Embryonic facial prominence (tissue), 1 donor: ENCODE data around the gene TCEANC.
"Not testable (repeated sequence)": the region's sequence is repeated elsewhere in the genome, so short reads cannot be mapped to it uniquely, and the experiment has no call there.

Source experiments
- DNase-seq: peaks from one replicate; pipeline ENCODE4 v3.0.0-alpha.2; 2016; ENCODE audit errors: extremely low spot score

Gene TCEANC, protein sequence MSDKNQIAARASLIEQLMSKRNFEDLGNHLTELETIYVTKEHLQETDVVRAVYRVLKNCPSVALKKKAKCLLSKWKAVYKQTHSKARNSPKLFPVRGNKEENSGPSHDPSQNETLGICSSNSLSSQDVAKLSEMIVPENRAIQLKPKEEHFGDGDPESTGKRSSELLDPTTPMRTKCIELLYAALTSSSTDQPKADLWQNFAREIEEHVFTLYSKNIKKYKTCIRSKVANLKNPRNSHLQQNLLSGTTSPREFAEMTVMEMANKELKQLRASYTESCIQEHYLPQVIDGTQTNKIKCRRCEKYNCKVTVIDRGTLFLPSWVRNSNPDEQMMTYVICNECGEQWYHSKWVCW

DNA sequence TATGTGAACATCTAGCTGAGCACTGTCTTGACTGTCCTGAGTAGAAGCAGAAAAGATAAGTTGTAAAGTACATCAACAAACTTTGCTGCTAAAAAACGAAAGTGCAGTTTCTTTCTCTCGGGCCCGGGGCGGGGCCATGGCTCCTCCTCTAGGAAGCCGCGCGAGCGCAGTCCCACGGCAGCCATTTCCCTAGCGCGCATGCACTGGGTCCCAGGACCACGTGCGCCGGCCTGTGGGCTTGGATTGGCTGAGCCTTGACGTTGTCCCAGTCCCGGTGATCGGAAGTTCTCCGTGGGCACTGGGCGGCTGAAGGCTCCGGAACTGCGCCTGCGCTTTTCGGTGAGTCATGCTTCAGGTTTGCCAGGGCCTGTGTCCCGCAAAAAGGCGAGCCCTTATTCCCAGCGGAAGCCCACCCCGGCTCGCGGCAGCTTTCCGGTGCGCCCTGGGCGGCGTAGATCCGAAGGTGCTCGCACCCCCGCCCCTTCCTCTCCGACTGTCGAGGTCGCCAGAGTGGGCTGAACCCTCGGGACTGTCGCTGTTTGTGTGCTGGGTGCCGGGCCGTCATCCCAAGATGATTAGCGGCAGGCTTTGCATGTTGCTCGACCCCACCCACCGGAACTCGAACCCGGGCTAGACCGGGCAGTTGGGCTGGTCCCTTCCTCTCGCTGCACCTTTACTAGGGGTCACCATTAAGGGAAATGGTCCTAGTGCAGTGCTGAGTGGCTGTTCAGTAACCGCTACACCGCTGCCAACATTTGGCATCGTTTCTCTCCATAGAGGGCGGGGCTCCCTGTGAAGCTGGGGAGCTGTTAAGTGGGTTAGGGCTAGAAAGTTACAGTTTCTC lies at the start of gene TCEANC:
TCEANC (plus strand) TSS at position 292 of the 844 bp plus-strand sequence. CDS start 9,368 bp downstream, outside the sequence.
- peak; percentile 90 for DNase-seq

DNA sequence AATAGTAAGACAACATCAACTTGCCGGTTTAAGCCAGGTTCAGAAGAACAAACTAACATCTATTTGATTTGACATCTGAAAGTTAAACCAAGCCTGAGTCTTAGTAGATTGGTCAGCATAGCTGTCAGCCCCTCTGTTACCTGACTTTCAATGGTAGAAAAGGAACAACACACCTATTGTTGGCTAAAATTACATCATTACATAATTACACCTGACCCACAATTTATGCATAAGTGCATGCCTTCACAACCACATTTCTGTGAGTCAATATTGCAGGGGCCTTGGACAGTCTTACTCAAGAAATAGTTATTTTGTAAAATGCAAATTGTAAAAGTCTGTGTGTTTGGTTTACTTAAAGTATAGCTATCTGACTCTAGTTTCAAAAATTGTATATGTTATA lies 47.3 kb upstream of the TCEANC start:
- DNase-seq = no peak

DNA sequence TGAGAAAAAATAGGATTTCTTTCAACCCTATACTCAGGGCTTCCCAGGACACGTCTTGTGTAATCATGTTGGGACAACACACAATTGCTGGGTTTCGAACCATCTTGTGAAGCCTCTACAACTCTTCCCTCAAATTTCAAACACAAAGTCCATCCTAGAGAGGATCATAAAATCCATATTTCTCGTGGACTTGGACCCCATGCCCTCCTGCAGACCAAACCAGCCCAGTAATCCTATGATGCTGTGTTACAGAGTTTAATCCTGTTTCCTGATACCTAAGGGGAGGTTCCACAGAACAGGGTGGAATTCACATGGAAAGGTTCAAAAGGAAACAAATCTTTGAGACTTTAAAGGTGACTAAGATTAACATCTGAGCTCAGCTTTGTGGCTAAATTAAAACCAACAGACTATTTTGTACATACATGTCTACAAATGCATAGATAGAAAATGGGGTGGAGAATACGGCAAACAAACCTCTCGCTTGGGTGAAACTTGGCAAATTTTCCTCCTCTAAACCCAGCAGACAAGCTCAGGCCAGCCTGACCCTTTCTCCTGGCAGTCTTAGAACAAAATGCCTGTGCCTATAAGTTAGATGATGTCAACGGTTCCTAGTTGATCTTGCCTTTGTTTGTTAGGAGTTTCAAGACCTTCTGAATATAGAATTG lies 45.5 kb upstream of the TCEANC start:
- DNase-seq = no peak

DNA sequence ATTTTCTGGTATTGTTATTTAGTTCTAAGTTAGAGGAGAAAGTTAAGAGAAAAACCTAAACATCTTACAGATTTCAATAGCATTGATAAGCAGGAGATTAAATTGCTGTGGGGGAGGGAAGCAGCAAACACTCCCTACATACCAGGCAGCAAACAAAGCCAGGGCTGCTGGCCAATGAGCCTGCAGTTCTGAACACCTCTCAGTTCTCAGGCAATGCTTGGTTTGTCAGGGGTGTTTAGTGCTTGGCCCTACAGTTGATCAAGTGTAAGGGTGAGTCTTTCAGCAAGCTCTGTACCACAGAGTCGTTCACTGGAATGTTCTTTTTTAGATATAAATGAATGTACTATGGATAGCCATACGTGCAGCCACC lies 45.0 kb upstream of the TCEANC start:
- no peak for DNase-seq

DNA sequence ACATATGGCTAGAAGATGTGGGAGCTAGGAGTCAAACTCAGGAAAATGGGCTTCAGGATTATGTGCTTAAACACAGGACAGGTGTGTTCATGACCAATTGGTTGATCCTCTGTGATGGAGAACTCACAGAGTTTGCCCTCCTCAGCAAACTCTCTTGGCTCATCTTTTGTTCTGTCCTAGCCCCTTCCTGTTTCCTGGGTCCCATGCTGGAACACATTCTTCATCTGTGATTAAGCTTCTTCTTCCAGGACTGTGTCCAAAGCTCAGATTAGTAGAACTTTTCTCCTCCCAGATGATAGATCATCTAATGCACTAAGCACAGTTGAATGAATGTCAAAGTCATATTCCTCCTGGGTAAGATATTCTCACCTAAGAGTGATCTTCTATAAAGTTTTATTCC lies 38.8 kb upstream of the TCEANC start:
- no peak for DNase-seq

DNA sequence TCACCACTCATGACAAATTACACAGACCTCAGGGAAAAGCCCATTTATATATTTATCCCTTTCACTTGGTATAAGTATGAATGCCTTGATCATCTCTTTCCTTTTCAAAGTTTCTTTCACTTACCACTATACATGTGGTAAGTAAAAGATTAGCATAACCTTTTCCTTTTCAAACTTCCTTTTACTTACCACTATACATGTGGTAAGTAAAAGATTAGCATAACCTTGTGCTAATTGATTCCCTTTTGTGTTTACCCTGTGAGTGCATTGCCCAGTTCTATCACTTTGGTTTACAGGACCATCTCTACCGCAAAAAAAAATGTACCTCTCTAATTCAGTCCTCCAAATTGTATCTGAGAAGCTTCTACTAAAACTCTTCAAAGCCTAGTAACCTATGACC lies 32.7 kb upstream of the TCEANC start:
- no peak for DNase-seq

DNA sequence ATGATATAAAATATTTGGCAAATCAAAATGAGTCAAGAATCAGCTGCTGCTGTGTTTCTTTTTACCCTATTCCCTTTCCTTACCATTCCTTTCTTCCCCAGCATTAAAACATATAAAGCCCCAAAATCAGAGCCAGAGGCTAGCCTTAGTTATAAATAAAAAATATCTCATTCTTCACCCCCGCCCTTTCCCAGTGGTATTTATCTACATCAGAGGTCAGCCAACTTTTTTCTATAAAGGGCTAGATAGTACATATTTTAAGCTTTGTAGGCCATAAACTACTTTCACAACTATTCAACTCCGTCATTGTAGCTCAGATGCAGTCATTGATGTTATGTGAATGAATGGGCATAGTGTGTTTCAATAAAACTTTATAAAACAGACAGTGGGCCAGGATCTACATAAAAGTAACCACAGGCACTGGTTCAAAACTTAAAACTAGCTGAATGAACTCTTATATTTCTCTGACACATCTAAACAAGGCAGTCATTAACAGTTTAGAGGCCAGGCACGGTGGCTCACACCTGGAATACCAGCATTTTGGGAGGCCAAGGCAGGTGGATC lies 30.5 kb upstream of the TCEANC start:
- DNase-seq = no peak

DNA sequence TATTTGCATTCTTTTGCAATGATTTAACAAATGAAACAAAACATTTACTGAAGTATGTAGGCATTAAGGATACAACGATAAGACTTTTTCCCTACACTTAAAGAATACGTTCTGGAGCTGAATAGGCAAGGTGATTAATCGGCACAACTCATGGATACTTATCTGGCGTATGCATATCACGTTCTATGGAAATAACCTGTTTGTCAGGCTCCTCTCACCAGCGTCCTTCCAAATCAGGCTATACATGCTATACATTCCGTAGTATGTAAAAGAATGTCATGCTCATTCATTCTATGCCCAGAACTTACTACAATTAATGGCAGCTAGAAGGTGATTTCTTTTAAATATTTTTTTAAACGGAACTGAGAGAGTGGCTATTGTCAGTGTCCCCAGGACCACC lies 25.6 kb upstream of the TCEANC start:
- no peak for DNase-seq

DNA sequence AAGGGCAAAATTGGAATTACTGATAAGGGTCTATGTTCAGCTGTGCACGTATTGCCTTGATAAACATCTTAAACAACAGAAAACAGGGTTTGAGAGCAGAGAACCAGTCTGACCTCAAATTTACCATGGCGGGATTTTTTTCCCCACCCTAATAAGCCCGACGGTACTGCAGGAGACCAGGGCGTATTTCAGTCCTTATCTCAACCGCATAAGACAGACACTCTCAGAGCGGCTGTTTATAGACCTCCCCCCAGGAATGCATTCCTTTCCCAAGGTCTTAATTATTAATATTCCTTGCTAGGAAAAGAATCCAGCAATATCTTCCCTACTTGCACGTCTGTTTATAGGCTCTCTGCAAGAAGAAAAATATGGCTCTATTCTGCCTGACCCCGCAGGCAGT lies 15.7 kb upstream of the TCEANC start:
- DNase-seq = not testable (repeated sequence)

DNA sequence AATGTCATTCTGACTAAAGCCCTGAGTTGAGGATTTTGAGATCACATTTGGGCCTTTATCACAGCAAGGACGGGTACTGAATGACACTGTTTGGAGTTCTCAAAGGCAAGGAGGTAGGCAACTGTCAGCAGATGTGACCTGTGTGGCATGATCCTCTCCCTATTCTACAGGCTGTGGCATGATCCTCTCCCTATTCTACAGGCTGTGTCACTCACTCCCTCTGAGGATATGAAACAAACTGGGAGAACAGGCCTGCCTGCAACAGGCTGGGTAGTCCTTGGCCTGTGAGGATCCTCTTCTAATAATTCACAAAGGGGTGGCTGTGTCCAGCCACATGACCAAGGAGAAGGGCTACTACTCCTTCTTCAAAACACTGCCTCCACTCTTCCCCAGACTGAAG lies 14.9 kb upstream of the TCEANC start:
- DNase-seq = no peak

DNA sequence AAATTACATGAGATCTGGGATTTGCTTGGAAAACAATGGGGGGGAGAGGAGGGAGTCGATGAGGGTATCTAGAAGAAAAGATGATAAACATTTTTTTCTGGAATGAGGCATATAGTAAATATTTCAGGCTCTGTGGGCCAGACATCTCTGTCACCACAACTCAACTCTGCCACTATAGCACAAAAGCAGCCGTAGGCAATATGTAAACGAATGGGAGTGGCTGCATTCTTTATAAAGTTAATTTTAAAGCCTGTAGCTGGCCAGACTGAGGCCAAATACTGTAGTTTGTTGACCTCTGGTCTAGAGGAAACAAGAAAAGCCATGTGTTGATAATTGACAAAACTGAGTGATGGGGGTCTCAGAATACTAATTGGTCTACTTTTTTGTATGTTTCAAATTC lies 14.1 kb upstream of the TCEANC start:
- DNase-seq = no peak

DNA sequence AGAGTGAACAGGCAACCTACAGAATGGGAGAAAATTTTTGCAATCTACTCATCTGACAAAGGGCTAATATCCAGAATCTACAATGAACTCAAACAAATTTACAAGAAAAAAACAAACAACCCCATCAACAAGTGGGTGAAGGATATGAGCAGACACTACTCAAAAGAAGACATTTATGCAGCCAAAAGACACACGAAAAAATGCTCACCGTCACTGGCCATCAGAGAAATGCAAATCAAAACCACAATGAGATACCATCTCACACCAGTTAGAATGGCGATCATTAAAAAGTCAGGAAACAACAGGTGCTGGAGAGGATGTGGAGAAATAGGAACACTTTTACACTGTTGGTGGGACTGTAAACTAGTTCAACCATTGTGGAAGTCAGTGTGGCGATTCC lies 11.3 kb upstream of the TCEANC start:
- DNase-seq = not testable (repeated sequence)

DNA sequence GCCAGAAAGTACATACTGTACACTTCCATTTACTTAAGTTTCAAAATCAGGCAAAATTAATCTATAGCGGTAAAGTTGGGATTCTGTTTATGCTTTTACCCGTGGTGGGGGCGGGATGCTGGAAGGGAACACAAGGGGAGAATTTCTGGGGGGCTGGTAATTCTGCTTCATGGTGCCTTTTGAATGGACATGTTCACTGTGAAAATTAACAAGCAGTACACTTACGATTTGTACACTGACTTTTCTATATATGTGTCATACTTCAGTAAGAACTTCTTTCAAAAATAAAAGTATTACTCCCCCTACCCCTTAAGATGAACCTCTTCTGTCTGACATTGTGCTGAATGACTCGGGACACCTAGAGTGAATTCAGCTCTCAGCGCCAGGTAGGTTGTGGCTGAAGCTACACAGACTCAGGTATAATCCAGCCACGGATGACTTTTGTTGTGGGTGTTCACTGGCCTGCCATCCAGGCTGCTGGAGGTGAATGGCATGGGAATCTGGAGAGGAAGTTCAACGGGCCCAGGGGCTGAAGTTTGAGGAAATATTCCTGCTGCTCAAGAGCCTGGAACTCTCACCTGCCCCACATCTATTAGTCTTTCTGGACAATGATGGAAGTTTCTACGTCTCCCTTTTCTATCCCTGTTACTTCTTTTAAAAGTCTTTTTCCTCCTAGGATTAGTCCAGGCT lies 7.3 kb upstream of the TCEANC start:
- no peak for DNase-seq

DNA sequence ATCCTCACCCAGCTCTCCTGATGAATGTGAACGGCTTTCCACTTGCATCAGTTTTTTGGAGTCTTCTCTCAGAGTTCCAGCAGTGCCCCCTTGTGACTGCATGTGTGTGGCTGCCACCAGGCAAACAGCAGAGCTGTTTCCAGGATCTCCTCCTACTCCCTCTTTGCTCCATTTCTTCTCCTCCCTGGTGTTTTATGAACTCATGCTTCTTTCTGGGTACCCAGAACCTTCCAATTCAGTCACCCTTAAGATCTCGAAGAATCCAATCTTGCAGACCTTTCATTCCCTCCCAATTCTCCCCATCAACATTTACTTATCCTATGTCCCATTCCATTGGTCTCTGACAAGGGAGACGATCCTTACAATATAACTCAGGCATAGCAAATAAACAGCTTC lies 6.8 kb upstream of the TCEANC start:
- DNase-seq = no peak

DNA sequence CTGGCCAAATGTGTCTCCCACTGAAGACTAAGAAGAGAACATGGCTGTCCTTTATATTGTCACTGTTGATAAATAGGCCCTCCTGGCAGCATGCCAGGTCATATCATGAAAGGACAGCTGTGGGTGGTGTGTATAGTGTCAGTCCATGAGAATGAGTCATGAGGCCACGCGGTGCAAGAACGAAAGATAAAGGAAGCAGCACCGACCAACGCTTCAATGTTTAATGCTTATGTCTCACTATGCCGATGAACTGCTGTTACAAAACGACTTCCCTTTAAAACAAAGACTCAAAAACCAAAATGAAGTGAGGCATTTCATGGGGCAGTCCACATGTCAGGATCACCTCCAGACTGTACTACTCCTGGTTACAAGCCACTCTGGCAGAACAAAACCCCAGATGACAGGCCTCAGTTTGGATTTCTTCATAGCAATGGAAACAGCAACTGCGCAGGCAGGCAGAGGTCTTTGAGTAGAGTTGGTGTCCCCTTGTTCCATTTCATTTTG lies 5.2 kb upstream of the TCEANC start:
- DNase-seq = no peak

DNA sequence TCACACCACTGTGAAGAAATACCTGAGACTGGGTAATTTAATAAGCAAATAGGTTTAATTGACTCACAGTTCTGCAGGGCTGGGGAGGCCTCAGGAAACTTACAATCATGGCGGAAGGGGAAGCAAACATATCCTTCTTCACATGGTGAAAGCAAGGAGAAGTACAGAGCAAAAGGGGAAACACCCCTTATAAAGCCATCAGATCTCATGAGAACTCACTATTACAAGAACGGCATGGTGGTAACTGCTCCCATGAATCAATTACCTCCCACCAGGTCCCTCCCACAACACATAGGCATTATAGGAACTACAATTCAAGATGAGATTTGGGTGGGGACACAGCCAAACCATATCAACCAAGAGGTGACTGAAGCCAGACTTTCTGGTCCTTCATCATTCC lies 4.6 kb upstream of the TCEANC start:
- not testable (repeated sequence) for DNase-seq

DNA sequence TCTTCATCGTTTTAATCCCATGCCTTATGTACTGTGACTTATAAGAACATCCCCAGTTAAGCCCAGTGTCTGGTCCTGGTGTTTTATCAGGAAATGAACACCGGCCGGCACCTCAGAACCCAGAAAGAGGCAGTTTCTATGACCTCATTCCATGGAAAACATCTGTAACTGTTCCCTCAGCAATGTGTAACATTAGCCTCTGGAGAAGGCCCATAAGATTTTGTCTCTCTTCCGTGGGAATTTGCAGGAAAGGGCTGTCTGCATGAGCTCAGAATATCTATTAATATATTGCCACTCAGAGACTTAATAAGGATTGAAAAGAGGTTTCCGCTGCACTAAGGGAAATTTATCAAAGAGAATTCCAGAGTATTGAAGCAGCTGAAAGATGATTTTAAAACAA lies 3.1 kb upstream of the TCEANC start:
- DNase-seq = peak; percentile 22

DNA sequence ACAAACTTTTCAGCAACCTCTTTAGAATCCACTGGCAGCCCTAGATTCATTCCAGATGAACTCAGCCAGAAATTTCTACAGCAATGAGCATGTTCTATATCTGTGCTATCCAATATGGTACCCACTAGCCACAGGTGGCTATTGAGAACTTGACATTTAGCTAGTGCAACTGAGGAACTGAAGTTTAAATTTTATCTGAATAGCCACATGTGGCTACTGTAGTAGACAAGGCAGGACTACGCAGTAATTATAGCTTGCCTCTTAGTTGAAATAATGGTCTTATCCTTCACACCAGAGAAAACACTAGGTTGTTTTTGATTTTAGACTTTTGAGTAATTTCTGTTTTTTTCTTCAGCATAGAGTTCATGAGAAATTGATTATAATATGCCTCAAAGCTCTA lies 2.6 kb upstream of the TCEANC start:
- DNase-seq = no peak

DNA sequence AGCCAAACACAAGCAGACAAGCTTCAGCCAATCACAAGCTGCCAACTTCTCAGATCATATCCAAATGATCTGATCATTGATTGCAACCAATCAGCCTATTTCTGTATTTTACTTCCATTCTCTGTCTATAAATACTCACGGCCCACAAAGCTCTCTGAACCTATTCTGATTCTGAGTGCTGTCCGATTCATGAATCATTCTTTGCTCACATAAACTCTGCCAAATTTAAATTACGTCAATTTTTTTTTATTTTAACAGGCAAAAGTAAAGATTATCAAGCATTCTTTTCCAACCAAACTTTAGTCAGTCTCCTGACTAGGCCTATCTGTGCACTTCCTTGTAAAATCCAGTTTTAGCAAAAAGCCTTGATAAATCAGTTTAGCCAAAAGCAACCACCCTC lies 1.8 kb upstream of the TCEANC start:
- no peak for DNase-seq

DNA sequence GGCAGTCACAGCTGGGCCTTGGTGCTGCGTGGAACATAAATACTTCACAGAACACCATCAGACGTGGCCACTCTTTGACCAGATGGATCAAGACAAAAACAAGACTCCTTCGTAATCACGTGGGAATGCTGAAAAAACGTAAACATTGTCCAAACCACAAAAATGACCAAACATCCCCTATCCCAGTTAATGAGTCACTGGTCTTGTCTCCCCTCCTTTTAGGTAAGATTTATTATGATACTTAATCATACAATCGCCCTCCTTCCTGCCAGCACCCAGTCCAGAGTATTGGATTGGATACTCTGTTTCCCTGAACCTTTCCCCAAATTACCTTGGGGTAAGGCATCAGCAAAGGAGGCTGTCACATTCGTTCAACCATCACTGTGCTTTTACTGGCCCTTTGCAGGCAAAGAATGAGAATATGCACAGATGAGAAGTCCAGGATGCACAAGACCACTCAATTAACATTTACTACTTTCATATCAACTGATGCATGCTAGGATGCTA lies 601 bp upstream of the TCEANC start:
- no peak for DNase-seq

DNA sequence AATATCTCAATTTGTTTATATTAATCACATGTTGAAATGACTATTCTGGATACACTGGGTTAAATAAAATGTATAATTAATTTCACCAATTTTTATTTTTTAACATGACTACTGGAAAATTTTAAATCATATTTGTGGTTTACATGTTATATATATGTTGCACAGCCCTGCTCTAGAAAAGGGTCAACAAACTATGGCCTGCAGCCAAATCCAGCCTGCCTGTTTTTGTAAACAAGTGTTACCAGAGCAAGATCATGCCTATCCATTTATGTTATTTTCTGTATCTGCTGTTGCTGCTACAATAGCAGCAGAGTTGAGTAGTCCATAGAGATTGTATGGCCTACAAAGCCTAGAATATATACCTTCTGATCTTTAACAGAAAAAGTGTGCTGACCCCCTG lies 1.2 kb downstream of the TCEANC start:
- DNase-seq = no peak
